ENCODE data around the gene ADCYAP1R1. TPM values are rescaled to one million over a fixed set of nuclear protein-coding genes. Genes with fewer than 3 reads are reported as not detected.
"Not testable (repeated sequence)": the region's sequence is repeated elsewhere in the genome, so short reads cannot be mapped to it uniquely, and the experiment has no call there.

ADCYAP1R1 gene
- total RNA-seq, 1 donor: not detected

- TF ChIP-seq, protein P1, sequence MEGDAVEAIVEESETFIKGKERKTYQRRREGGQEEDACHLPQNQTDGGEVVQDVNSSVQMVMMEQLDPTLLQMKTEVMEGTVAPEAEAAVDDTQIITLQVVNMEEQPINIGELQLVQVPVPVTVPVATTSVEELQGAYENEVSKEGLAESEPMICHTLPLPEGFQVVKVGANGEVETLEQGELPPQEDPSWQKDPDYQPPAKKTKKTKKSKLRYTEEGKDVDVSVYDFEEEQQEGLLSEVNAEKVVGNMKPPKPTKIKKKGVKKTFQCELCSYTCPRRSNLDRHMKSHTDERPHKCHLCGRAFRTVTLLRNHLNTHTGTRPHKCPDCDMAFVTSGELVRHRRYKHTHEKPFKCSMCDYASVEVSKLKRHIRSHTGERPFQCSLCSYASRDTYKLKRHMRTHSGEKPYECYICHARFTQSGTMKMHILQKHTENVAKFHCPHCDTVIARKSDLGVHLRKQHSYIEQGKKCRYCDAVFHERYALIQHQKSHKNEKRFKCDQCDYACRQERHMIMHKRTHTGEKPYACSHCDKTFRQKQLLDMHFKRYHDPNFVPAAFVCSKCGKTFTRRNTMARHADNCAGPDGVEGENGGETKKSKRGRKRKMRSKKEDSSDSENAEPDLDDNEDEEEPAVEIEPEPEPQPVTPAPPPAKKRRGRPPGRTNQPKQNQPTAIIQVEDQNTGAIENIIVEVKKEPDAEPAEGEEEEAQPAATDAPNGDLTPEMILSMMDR (IDR thresholded peaks at IDR 0.05; ENCODE audit: insufficient read depth, low read length): peak; percentile 69
- peak; percentile 75 for DNase-seq (ENCODE audit: low read depth)
- no peak overlapping the region for H3K4me3 ChIP-seq (ENCODE audit: low read depth, low read length)
Observed at GRCh38 chr7:31134246-31135188, 82.4 kb downstream of the ADCYAP1R1 start.

GRCh38 chr7:31137234-31137633 lies 85.1 kb downstream of the ADCYAP1R1 start:
- H3K4me3 ChIP-seq (ENCODE audit: low read depth, low read length): no peak overlapping the region
- DNase-seq (ENCODE audit: low read depth): no peak
- TF ChIP-seq, protein P1 (IDR thresholded peaks at IDR 0.05; ENCODE audit: insufficient read depth, low read length): no peak

DNA sequence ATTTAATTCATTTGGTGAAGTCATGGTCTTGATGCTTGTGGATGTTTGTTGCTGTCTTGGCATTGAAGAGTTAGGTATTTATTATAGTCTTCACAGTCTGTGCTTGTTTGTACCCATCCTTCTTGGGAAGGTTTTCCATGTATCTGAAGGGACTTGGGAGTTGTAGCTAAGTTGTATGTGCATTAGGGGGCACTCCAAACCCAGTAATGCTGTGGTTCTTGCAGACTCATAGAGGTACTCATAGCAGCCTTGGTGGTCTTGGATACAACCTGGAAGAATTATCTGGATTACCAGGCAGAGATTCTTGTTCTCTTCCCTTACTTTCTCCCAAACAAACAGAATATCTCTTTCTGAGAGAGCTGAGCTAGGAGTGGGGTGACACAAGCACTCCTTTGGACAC lies 93.2 kb downstream of the ADCYAP1R1 start:
- TF ChIP-seq, protein P1 (IDR thresholded peaks at IDR 0.05; ENCODE audit: insufficient read depth, low read length): no peak
- DNase-seq (ENCODE audit: low read depth): no peak
- no peak overlapping the region for H3K4me3 ChIP-seq (ENCODE audit: low read depth, low read length)

GRCh38 chr7:31146030-31146429 lies 93.9 kb downstream of the ADCYAP1R1 start:
- TF ChIP-seq, protein P1 (IDR thresholded peaks at IDR 0.05; ENCODE audit: insufficient read depth, low read length): no peak
- H3K4me3 ChIP-seq (ENCODE audit: low read depth, low read length): no peak overlapping the region
- DNase-seq (ENCODE audit: low read depth): no peak

DNA sequence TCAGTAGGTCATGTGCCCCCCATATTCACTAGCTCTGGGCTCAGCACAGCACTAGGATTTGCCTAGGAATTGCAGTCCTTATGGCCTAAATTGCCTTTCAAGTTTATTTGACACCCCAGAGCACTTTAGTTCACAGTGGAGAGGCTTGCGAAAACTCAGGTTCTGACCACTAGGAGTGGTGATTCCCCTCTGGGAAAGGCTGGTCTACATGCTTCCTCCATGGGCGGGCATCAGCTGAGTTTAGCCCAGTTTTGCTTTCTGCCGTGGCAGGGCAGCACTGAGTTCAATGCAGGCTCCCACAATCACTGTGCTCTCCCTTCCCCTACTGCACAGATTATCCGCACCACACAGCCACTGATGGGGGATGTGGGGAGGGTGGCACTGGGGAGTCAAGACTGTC lies 94.4 kb downstream of the ADCYAP1R1 start:
- no peak for DNase-seq (ENCODE audit: low read depth)
- TF ChIP-seq, protein P1 (IDR thresholded peaks at IDR 0.05; ENCODE audit: insufficient read depth, low read length): no peak
- no peak overlapping the region for H3K4me3 ChIP-seq (ENCODE audit: low read depth, low read length)

DNA sequence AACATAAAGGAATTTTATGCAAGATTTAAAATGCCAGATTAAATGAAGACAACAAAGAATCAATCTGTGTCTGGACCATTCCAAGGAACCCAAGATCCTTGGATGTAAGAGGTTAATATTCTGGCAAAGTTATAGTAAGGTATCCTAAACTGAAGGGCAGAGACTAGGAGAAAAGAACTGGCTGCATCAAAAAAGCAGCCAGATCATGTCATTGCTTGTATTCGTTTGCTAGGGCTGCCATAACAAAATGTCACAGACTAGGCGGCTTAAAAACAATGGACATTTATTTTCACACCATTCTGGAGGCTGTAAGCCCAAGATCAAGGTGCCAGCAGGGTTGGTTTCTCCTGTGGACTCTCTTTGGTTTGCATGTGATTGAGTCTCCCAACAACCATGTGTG lies 99.7 kb downstream of the ADCYAP1R1 start:
- no peak overlapping the region for H3K4me3 ChIP-seq (ENCODE audit: low read depth, low read length)
- TF ChIP-seq, protein P1 (IDR thresholded peaks at IDR 0.05; ENCODE audit: insufficient read depth, low read length): no peak
- DNase-seq (ENCODE audit: low read depth): no peak

DNA sequence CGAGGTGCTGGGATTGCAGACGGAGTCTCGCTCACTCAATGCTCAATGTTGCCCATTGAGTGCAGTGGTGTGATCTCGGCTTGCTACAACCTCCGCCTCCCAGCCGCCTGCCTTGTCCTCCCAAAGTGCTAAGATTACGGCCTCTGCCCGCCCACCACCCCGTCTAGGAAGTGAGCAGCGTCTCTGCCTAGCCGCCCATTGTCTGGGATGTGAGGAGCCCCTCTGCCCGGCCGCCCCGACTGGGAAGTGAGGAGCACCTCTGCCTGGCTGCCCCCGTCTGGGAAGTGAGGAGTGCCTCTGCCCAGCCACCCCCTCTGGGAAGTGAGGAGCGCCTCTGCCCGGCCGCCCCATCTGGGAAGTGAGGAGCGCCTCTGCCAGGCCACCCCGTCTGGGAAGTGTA lies 101.2 kb downstream of the ADCYAP1R1 start:
- H3K4me3 ChIP-seq (ENCODE audit: low read depth, low read length): not testable (repeated sequence)

More for the DNA sequence above, 101.2 kb downstream of the ADCYAP1R1 start:
- not testable (repeated sequence) for DNase-seq (ENCODE audit: low read depth)

All from fibroblast of the aortic adventitia (primary cell).